Panc1 (cell line): ENCODE data around the gene RBPMS2.

Experiments used
- CTCF ChIP-seq: fragments of 450-650 bp; IDR thresholded peaks from 2 replicates; pipeline ENCODE4 v1.5.1; 2017; ENCODE audit warnings: mild to moderate bottlenecking
- POLR2AphosphoS5 ChIP-seq: IDR thresholded peaks from 2 replicates; pipeline ENCODE4 v1.6.1; 2012; ENCODE audit warnings: mild to moderate bottlenecking, low read depth, low read length, moderate library complexity
- REST ChIP-seq, 2 experiments: IDR thresholded peaks; 2 replicates each; pipeline ENCODE4 v1.6.1; 2011 to 2012; ENCODE audit warnings: low read depth in 2 of 2, control low read depth in 1 of 2, low read length in 1 of 2, mild to moderate bottlenecking in 1 of 2, moderate library complexity in 1 of 2; ENCODE audit not compliant: insufficient read depth in 1 of 2
- SIN3A ChIP-seq: IDR thresholded peaks from 2 replicates; pipeline ENCODE4 v1.6.1; 2012; ENCODE audit warnings: low read depth, mild to moderate bottlenecking, low read length, moderate library complexity, borderline replicate concordance; ENCODE audit not compliant: insufficient read depth
- TCF7L2 ChIP-seq: IDR thresholded peaks from 2 replicates; pipeline ENCODE4 v1.6.1; 2011; ENCODE audit warnings: mild to moderate bottlenecking, low read depth, low read length, inconsistent platforms

DNA sequence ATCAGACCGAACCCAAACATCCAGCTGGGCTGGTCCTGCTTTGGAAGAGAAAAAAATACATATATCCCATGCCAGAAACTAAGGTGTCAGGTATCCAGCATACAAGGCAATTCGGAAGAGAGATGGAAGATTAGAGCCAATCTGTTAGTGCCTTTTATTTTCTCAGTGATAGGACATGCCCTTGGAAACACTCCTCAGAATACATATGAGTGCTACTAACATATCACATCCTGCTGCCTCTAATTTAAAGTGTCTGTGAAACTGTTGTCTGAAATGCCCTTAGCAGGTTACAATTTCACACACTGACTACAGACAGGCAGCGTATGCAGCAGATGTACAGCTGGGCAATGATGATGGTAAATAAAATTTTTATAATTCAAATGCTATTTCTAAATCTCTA, 78.9 kb downstream of the RBPMS2 start:
- TF ChIP-seq REST (IDR thresholded peaks at IDR 0.05; ENCODE audit: insufficient read depth in 1 of 2, low read depth in 2 of 2, low read length in 1 of 2): no peak
- no peak for TF ChIP-seq CTCF
- no peak for TF ChIP-seq POLR2AphosphoS5
- TF ChIP-seq TCF7L2: no peak
- no peak for TF ChIP-seq SIN3A
